Measurements from ENCODE around the gene SYT1.

Gene SYT1

DNA sequence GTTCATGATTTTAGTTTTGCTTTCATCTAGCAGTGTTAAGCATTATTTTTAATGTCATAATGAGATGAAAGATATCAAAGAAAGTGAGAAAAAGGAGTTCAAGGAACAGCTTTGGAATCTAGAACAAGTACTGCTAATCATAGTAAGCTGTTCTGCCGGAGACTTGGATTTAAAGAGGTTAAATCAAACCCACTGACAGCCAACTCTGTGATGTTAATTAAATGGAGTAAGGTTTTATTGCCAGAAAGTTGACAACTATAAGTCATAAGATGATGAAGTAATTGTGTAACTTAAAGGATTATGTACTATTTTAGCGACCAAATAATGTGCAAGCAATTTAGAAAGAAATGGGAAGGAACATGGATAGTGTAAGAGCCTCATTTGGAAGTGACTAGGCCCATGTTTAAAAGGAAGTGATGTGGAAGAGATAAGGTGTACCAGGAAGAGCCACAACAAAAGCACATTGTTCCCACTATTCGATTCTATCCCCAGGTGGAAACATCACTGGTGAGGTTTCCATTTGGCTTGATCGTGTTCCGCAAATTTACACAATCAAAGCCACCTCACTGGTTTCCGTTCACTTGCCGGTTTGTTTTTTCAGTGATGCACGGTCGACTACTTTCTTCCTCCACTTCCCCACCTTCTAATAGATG, 437.7 kb downstream of the SYT1 start:
- Histone ChIP-seq H3K36me3 (ENCODE audit: low read depth) (no peaks in the 10 kb centered on the region), H3K27me3 (ENCODE audit: insufficient read depth, poor library complexity, severe bottlenecking) (no peaks in the 10 kb centered on the region), H3K4me3 (ENCODE audit: severe bottlenecking) (no peak overlapping the region), H3K4me1 (ENCODE audit: insufficient read depth, poor library complexity, severe bottlenecking) (no peaks in the 10 kb centered on the region), H3K27ac (ENCODE audit: poor library complexity, severe bottlenecking) (no peak overlapping the region), H3K9me3 (ENCODE audit: severe bottlenecking) (no peaks in the 10 kb centered on the region)
- DNase-seq (ENCODE audit: low spot score) (no peak), ATAC-seq (ENCODE audit: low read depth) (no peak)
- TF ChIP-seq, protein P1, sequence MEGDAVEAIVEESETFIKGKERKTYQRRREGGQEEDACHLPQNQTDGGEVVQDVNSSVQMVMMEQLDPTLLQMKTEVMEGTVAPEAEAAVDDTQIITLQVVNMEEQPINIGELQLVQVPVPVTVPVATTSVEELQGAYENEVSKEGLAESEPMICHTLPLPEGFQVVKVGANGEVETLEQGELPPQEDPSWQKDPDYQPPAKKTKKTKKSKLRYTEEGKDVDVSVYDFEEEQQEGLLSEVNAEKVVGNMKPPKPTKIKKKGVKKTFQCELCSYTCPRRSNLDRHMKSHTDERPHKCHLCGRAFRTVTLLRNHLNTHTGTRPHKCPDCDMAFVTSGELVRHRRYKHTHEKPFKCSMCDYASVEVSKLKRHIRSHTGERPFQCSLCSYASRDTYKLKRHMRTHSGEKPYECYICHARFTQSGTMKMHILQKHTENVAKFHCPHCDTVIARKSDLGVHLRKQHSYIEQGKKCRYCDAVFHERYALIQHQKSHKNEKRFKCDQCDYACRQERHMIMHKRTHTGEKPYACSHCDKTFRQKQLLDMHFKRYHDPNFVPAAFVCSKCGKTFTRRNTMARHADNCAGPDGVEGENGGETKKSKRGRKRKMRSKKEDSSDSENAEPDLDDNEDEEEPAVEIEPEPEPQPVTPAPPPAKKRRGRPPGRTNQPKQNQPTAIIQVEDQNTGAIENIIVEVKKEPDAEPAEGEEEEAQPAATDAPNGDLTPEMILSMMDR (IDR thresholded peaks at IDR 0.05; ENCODE audit: poor library complexity, severe bottlenecking): no peak

DNA sequence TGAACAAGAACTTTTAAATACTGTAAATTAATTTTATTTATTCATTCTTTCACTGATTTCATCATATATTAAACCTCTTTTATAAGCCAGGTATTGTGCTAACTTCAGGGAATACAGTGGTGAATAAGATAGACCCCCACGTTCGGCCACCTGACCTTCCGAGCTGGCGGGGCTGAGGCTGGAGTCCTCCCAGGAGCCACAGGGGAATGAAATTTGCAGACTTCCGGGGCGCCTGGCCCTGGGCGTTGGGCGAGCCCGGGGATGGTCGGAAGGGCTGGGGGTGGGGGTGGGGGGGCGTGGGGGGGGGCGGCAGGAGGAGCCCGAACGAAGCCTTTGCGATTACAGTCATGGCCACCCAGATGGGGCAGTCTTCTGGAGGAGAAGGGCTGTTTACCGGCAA, 442.8 kb downstream of the SYT1 start:
- Histone ChIP-seq H3K36me3 (ENCODE audit: low read depth) (no peaks in the 10 kb centered on the region), H3K27ac (ENCODE audit: poor library complexity, severe bottlenecking) (no peak overlapping the region), H3K4me3 (ENCODE audit: severe bottlenecking) (no peak overlapping the region), H3K9me3 (ENCODE audit: severe bottlenecking) (no peaks in the 10 kb centered on the region), H3K4me1 (ENCODE audit: insufficient read depth, poor library complexity, severe bottlenecking) (no peaks in the 10 kb centered on the region), H3K27me3 (ENCODE audit: insufficient read depth, poor library complexity, severe bottlenecking) (no peaks in the 10 kb centered on the region)
- DNase-seq (ENCODE audit: low spot score): no peak
- TF ChIP-seq, protein P1 (IDR thresholded peaks at IDR 0.05; ENCODE audit: poor library complexity, severe bottlenecking): no peak
- ATAC-seq (ENCODE audit: low read depth): no peak

DNA sequence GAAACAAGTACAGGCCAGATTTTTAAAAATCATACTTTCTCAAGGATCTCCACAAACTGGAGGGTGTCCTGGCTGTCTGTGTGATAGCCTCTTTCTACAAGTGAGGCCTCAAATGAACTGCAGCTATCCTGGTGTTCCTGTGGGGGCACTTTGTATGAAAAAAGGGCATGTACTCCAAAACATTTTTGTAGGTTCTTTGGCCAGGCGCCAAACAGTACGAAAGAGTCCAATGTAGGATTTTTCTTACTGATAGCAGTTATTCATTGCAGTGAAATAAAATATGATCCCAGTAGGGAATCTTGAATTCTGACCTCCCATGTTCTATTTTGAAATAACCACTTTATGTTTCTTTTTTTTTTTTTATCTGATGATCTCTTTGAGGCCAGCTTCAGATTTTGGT, 444.5 kb downstream of the SYT1 start:
- Histone ChIP-seq H3K4me1 (ENCODE audit: insufficient read depth, poor library complexity, severe bottlenecking) (no peaks in the 10 kb centered on the region), H3K9me3 (ENCODE audit: severe bottlenecking) (no peaks in the 10 kb centered on the region), H3K27me3 (ENCODE audit: insufficient read depth, poor library complexity, severe bottlenecking) (no peaks in the 10 kb centered on the region), H3K36me3 (ENCODE audit: low read depth) (no peaks in the 10 kb centered on the region), H3K4me3 (ENCODE audit: severe bottlenecking) (no peak overlapping the region), H3K27ac (ENCODE audit: poor library complexity, severe bottlenecking) (no peak overlapping the region)
- no peak for DNase-seq (ENCODE audit: low spot score)
- TF ChIP-seq, protein P1 (IDR thresholded peaks at IDR 0.05; ENCODE audit: poor library complexity, severe bottlenecking): no peak
- no peak for ATAC-seq (ENCODE audit: low read depth)

DNA sequence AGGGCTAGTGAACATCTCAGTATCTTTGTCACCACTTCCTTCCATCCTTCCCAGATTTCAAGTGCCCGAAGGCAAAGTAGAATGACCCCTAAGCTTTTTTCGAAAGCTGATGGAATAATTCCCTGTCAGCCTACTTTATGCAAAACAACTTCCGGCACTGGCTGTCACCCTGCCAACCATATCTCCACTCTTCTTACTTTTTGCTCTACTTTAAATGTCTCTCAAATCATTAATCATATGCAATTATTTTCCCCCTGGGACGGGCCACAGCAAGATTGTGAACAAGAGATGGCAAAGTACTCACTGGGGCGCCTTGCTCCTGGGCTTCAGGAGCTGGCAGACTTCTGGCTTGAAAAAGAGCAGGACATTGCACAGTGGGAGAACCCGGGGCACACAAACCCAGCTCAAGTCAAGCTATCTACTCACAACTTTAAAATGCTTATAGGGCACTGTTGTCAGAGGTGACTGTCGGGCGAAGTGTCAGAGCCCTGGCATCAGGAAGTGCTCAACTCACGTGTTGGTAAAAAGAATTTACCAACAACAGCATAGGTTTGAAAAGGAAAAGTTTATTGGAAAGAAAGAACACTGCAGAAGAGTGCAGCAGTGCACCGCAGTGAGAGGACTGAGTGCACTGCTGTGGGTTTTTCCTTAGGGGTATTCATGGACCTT, 452.7 kb downstream of the SYT1 start:
- Histone ChIP-seq H3K27me3 (ENCODE audit: insufficient read depth, poor library complexity, severe bottlenecking) (no peaks in the 10 kb centered on the region), H3K4me3 (ENCODE audit: severe bottlenecking) (no peak overlapping the region), H3K27ac (ENCODE audit: poor library complexity, severe bottlenecking) (no peak overlapping the region), H3K36me3 (ENCODE audit: low read depth) (no peaks in the 10 kb centered on the region), H3K4me1 (ENCODE audit: insufficient read depth, poor library complexity, severe bottlenecking) (no peaks in the 10 kb centered on the region), H3K9me3 (ENCODE audit: severe bottlenecking) (no peaks in the 10 kb centered on the region)
- TF ChIP-seq, protein P1 (IDR thresholded peaks at IDR 0.05; ENCODE audit: poor library complexity, severe bottlenecking): no peak
- no peak for ATAC-seq (ENCODE audit: low read depth)
- DNase-seq (ENCODE audit: low spot score): no peak

DNA sequence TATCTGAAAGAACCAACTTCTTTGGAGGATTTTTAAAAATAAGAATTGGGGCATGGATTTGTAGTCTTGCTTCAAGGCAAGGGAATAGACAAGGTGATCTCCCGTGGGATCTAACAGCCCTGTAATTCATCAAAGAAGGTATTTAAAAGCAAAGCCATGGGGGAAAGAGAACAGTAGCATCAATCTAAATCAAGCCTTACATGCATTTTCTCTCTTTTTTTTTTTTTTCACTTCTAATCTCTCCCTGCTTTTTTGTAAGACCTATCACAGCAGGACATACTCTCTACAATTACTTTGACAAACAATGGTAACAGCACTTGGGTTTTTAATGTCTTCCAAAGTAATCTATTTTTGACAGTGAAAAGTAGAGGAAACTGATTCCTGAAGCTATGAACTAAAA, 458.3 kb downstream of the SYT1 start:
- H3K9me3 ChIP-seq (ENCODE audit: severe bottlenecking): no peaks in the 10 kb centered on the region
- H3K4me1 ChIP-seq (ENCODE audit: insufficient read depth, poor library complexity, severe bottlenecking): no peaks in the 10 kb centered on the region
- ATAC-seq (ENCODE audit: low read depth): no peak
- H3K27me3 ChIP-seq (ENCODE audit: insufficient read depth, poor library complexity, severe bottlenecking): no peaks in the 10 kb centered on the region
- H3K36me3 ChIP-seq (ENCODE audit: low read depth): no peaks in the 10 kb centered on the region
- H3K4me3 ChIP-seq (ENCODE audit: severe bottlenecking): no peak overlapping the region
- no peak overlapping the region for H3K27ac ChIP-seq (ENCODE audit: poor library complexity, severe bottlenecking)
- TF ChIP-seq, protein P1 (IDR thresholded peaks at IDR 0.05; ENCODE audit: poor library complexity, severe bottlenecking): no peak
- no peak for DNase-seq (ENCODE audit: low spot score)

Data from RWPE2 (cell line).